WTC11 (cell line): ENCODE results near the gene PIK3R2. TPM values are rescaled to one million over a fixed set of nuclear protein-coding genes. Genes with fewer than 3 reads are reported as not detected.

Experiments used
- ATAC-seq: fragments of 200-7000 bp; cut with Tn5 transposase; 2 replicates; pipeline ENCODE4 v1.10.0; 2021; ENCODE audit warnings: mild to moderate bottlenecking, moderate library complexity
- CTCF ChIA-PET: fragments of 300-600 bp; sonication (Branson Sonifier 250); formaldehyde crosslinking; loops from one replicate; lab custom pipeline; 2021; ENCODE audit warnings: antibody characterized with exemption; lab: Charles Lee
- POLR2A ChIA-PET: fragments of 350-600 bp; sonication (Branson Sonifier 250); formaldehyde crosslinking; loops from one replicate; lab custom pipeline; 2021; ENCODE audit warnings: antibody characterized with exemption; lab: Charles Lee
- DNase-seq: peaks from one replicate; pipeline ENCODE4 v3.0.0; 2021; ENCODE audit warnings: low spot score
- H3K27ac Mint-ChIP-seq: 2 replicates; pipeline ENCODE4 v1.8.0; 2021; ENCODE audit warnings: mixed read lengths
- H3K27me3 Mint-ChIP-seq: 2 replicates; pipeline ENCODE4 v1.8.0; 2021; ENCODE audit warnings: low read depth, mild to moderate bottlenecking, moderate library complexity, mixed read lengths
- H3K36me3 Mint-ChIP-seq: 2 replicates; pipeline ENCODE4 v1.8.0; 2021; ENCODE audit warnings: mixed read lengths
- H3K4me1 Mint-ChIP-seq: 2 replicates; pipeline ENCODE4 v1.8.0; 2022; ENCODE audit warnings: mixed read lengths
- H3K4me3 Mint-ChIP-seq: 2 replicates; pipeline ENCODE4 v1.8.0; 2021; ENCODE audit warnings: mild to moderate bottlenecking, moderate library complexity, mixed read lengths
- H3K9me3 Mint-ChIP-seq: 2 replicates; pipeline ENCODE4 v1.8.0; 2021; ENCODE audit warnings: mixed read lengths
- AFF4 ChIP-seq: sonication (generic); formaldehyde crosslinking; IDR thresholded peaks from 2 replicates; pipeline ENCODE4 v1.8.1; 2023; ENCODE audit warnings: mild to moderate bottlenecking, missing genetic modification reagents, borderline replicate concordance
- ARID4B ChIP-seq: sonication (generic); formaldehyde crosslinking; IDR thresholded peaks from 2 replicates; pipeline ENCODE4 v1.8.0; 2023; ENCODE audit warnings: missing genetic modification reagents, mild to moderate bottlenecking, borderline replicate concordance
- CREB1 ChIP-seq: sonication (generic); formaldehyde crosslinking; IDR thresholded peaks from 2 replicates; pipeline ENCODE4 v1.8.0; 2023; ENCODE audit warnings: mild to moderate bottlenecking, missing genetic modification reagents
- ELF4 ChIP-seq: sonication (generic); formaldehyde crosslinking; IDR thresholded peaks from 2 replicates; pipeline ENCODE4 v1.8.1; 2022; ENCODE audit warnings: low read depth, mild to moderate bottlenecking, moderate library complexity, missing genetic modification reagents
- GABPB1 ChIP-seq: sonication (generic); formaldehyde crosslinking; IDR thresholded peaks from 2 replicates; pipeline ENCODE4 v1.8.1; 2023; ENCODE audit warnings: mild to moderate bottlenecking, missing genetic modification reagents
- GTF2I ChIP-seq: fragments of 250-450 bp; sonication (Bioruptor Pico); conservative IDR thresholded peaks from 2 replicates; pipeline ENCODE4 v1.4.0; 2021; ENCODE audit warnings: mild to moderate bottlenecking
- JAZF1 ChIP-seq: fragments of 250-450 bp; sonication (Bioruptor Pico); IDR thresholded peaks from 2 replicates; pipeline ENCODE4 v1.9.0; 2021; ENCODE audit warnings: moderate library complexity, mild to moderate bottlenecking, inconsistent platforms
- MAX ChIP-seq: sonication (generic); formaldehyde crosslinking; IDR thresholded peaks from 2 replicates; pipeline ENCODE4 v1.8.0; 2022; ENCODE audit warnings: mild to moderate bottlenecking, missing genetic modification reagents
- NR1H2 ChIP-seq: sonication (generic); formaldehyde crosslinking; IDR thresholded peaks from 2 replicates; pipeline ENCODE4 v1.9.0; 2021; ENCODE audit warnings: mild to moderate bottlenecking, moderate library complexity, missing genetic modification reagents
- PRDM15 ChIP-seq: sonication (generic); formaldehyde crosslinking; IDR thresholded peaks from 2 replicates; pipeline ENCODE4 v1.8.0; 2022; ENCODE audit warnings: missing genetic modification reagents
- PREB ChIP-seq: sonication (generic); formaldehyde crosslinking; IDR thresholded peaks from 2 replicates; pipeline ENCODE4 v1.8.1; 2022; ENCODE audit warnings: mild to moderate bottlenecking, missing genetic modification reagents, moderate library complexity, borderline replicate concordance
- SMAD3 ChIP-seq: sonication (generic); formaldehyde crosslinking; IDR thresholded peaks from 2 replicates; pipeline ENCODE4 v1.8.0; 2022; ENCODE audit warnings: missing genetic modification reagents, mild to moderate bottlenecking, borderline replicate concordance
- SMAD4 ChIP-seq: sonication (generic); formaldehyde crosslinking; IDR thresholded peaks from 2 replicates; pipeline ENCODE4 v1.8.0; 2022; ENCODE audit warnings: mild to moderate bottlenecking, missing genetic modification reagents
- TP53 ChIP-seq: sonication (generic); formaldehyde crosslinking; IDR thresholded peaks from 2 replicates; pipeline ENCODE4 v1.8.1; 2023; ENCODE audit warnings: mild to moderate bottlenecking, missing genetic modification reagents
- ZBTB21 ChIP-seq: sonication (generic); formaldehyde crosslinking; IDR thresholded peaks from 2 replicates; pipeline ENCODE4 v1.8.1; 2023; ENCODE audit warnings: mild to moderate bottlenecking, missing genetic modification reagents, borderline replicate concordance
- ZBTB43 ChIP-seq: sonication (generic); formaldehyde crosslinking; IDR thresholded peaks from 2 replicates; pipeline ENCODE4 v1.8.1; 2023; ENCODE audit warnings: mild to moderate bottlenecking, missing genetic modification reagents
- ZNF138 ChIP-seq: sonication (generic); formaldehyde crosslinking; conservative IDR thresholded peaks from 2 replicates; pipeline ENCODE4 v1.8.1; 2022; ENCODE audit warnings: mild to moderate bottlenecking, moderate library complexity, missing genetic modification reagents
- ZNF263 ChIP-seq: sonication (generic); formaldehyde crosslinking; IDR thresholded peaks from 2 replicates; pipeline ENCODE4 v1.8.1; 2022; ENCODE audit warnings: low read depth, mild to moderate bottlenecking, moderate library complexity, missing genetic modification reagents
- ZNF425 ChIP-seq: fragments of 250-450 bp; sonication (Bioruptor Pico); conservative IDR thresholded peaks from 2 replicates; pipeline ENCODE4 v1.9.0; 2021; ENCODE audit warnings: mild to moderate bottlenecking
- total RNA-seq: library from RNA; stranded (reverse); gene quantifications from 3 replicates; pipeline ENCODE4 v1.2.3, GENCODE V29; 2021

Gene PIK3R2
- total RNA-seq, 1 experiment from 2014 or later: 56.9 TPM

GRCh38 chr19:18122860-18123795, 29.8 kb upstream of the PIK3R2 start:
- TF ChIP-seq PREB (no peak), AFF4 (CRISPR knock-in tag) (no peak), TP53 (CRISPR knock-in tag) (no peak), JAZF1 (no peak), ZBTB43 (no peak), PRDM15 (CRISPR knock-in tag) (no peak), GABPB1 (CRISPR knock-in tag) (no peak), GTF2I (CRISPR knock-in tag) (no peak), ZNF138 (CRISPR knock-in tag) (no peak), SMAD3 (CRISPR knock-in tag) (no peak), ARID4B (CRISPR knock-in tag) (no peak), ELF4 (CRISPR knock-in tag) (no peak), ZNF263 (CRISPR knock-in tag) (no peak), NR1H2 (CRISPR knock-in tag) (no peak), CREB1 (CRISPR knock-in tag) (no peak), ZBTB21 (CRISPR knock-in tag) (no peak), SMAD4 (CRISPR knock-in tag) (no peak), MAX (CRISPR knock-in tag) (no peak), ZNF425 (CRISPR knock-in tag) (no peak)
- H3K36me3 Mint-ChIP-seq: peaks cover 10% of the 10 kb centered on the region
- H3K27me3 Mint-ChIP-seq: peaks cover 8% of the 10 kb centered on the region
- POLR2A ChIA-PET: no interaction called here
- no peak overlapping the region for H3K27ac Mint-ChIP-seq
- peaks cover 20% of the 10 kb centered on the region for H3K4me1 Mint-ChIP-seq
- DNase-seq (no peak), ATAC-seq (no peak)
- no peaks in the 10 kb centered on the region for H3K9me3 Mint-ChIP-seq
- H3K4me3 Mint-ChIP-seq: no peak overlapping the region
- CTCF ChIA-PET: interaction anchor here (2.8 kb wide), 1 partner anchor 10 kb away, joined by 12 read pairs; no protein-coding TSS in a partner anchor
